H1 (cell line): ENCODE results near the gene TEX11. TPM values are rescaled to one million over a fixed set of nuclear protein-coding genes. Genes with fewer than 3 reads are reported as not detected.

Experiments used
- CTCF ChIA-PET: fragments of 300-600 bp; sonication (Branson Sonifier 250); formaldehyde crosslinking; loops from one replicate; lab custom pipeline; 2021; ENCODE audit not compliant: partially characterized antibody; lab: Charles Lee
- POLR2A ChIA-PET: fragments of 300-600 bp; sonication (Branson Sonifier 250); formaldehyde crosslinking; loops from one replicate; lab custom pipeline; 2021; ENCODE audit warnings: inconsistent platforms; ENCODE audit not compliant: partially characterized antibody; lab: Charles Lee
- DNase-seq, 2 experiments: peaks; one replicate each; pipeline versions ENCODE4 v3.0.0 to v3.0.0-alpha.2; 2010 to 2022; ENCODE audit warnings: low spot score in 2 of 2, low read depth in 1 of 2, mixed read lengths in 1 of 2
- FAIRE-seq: peaks from 2 replicates; lab custom pipeline; 2011; peaks lifted over from hg19 to GRCh38; lab: Jason Lieb, UNC
- H2AFZ ChIP-seq: 2 replicates; pipeline ENCODE4 v1.8.1; 2012; ENCODE audit warnings: low read length, inconsistent platforms
- H2AK5ac ChIP-seq: 2 replicates; pipeline ENCODE4 v1.6.1; 2013; ENCODE audit warnings: low read depth, low read length
- H2BK120ac ChIP-seq: replicated peaks from 2 replicates; pipeline ENCODE3; 2013; ENCODE audit warnings: low read depth, low read length, inconsistent platforms
- H2BK12ac ChIP-seq: 2 replicates; pipeline ENCODE4 v1.6.1; 2013; ENCODE audit warnings: low read depth, low read length
- H2BK15ac ChIP-seq: 2 replicates; pipeline ENCODE4 v1.6.1; 2013; ENCODE audit warnings: low read length
- H2BK20ac ChIP-seq: 2 replicates; pipeline ENCODE4 v1.6.1; 2013; ENCODE audit warnings: low read length
- H2BK5ac ChIP-seq: 2 replicates; pipeline ENCODE4 v1.6.1; 2013; ENCODE audit warnings: low read depth, low read length
- H3K14ac ChIP-seq: 2 replicates; pipeline ENCODE4 v1.6.1; 2013; ENCODE audit warnings: inconsistent platforms; ENCODE audit not compliant: insufficient read length
- H3K18ac ChIP-seq: 2 replicates; pipeline ENCODE4 v1.6.1; 2013; ENCODE audit warnings: low read length; ENCODE audit errors: extremely low read depth
- H3K23ac ChIP-seq: 2 replicates; pipeline ENCODE4 v1.6.1; 2013; ENCODE audit warnings: inconsistent platforms; ENCODE audit not compliant: insufficient read length
- H3K23me2 ChIP-seq: 2 replicates; pipeline ENCODE4 v1.6.1; 2013; ENCODE audit warnings: low read depth, low read length
- H3K27ac ChIP-seq: 2 replicates; pipeline ENCODE4 v1.6.1; 2011; ENCODE audit warnings: low read depth, low read length, inconsistent platforms
- H3K27me3 ChIP-seq, 4 experiments: replicated peaks in 1 of 4; 1 replicate in 1 of 4; 2 replicates in 3 of 4; pipeline versions ENCODE4 v1.6.1 to v1.8.1; 2011 to 2013; ENCODE audit warnings: low read length in 3 of 4, mild to moderate bottlenecking in 3 of 4, inconsistent platforms in 2 of 4, mixed read lengths in 2 of 4, moderate library complexity in 1 of 4; ENCODE audit not compliant: control insufficient read depth in 3 of 4, insufficient read depth in 3 of 4; ENCODE audit errors: extremely low read depth in 1 of 4
- H3K36me3 ChIP-seq, 4 experiments: 2 replicates each; pipeline versions ENCODE4 v1.6.1 to v1.8.1; 2011 to 2013; ENCODE audit warnings: mild to moderate bottlenecking in 4 of 4, low read length in 3 of 4, moderate library complexity in 2 of 4, control low read depth in 1 of 4, inconsistent platforms in 1 of 4; ENCODE audit not compliant: insufficient read depth in 4 of 4, control insufficient read depth in 2 of 4
- H3K4ac ChIP-seq: replicated peaks from 2 replicates; pipeline ENCODE3; 2013; ENCODE audit warnings: low read length, low read depth, mixed read lengths, inconsistent platforms; ENCODE audit not compliant: insufficient read length
- H3K4me1 ChIP-seq, 4 experiments: replicated peaks in 1 of 4; 1 replicate in 1 of 4; 2 replicates in 3 of 4; pipeline versions ENCODE4 v1.6.1 to v1.8.1; 2011 to 2013; ENCODE audit warnings: low read length in 3 of 4, inconsistent platforms in 2 of 4, mixed read lengths in 1 of 4; ENCODE audit not compliant: insufficient read depth in 4 of 4, control insufficient read depth in 3 of 4
- H3K4me2 ChIP-seq, 2 experiments: 2 replicates each; pipeline versions ENCODE4 v1.6.1 to v1.8.1; 2011 to 2013; ENCODE audit warnings: low read depth in 2 of 2, low read length in 2 of 2, control low read depth in 1 of 2, inconsistent platforms in 1 of 2, mild to moderate bottlenecking in 1 of 2; ENCODE audit not compliant: insufficient read depth in 1 of 2
- H3K4me3 ChIP-seq, 4 experiments: fragments of 200-600, 300-600 bp in 1 of 4; sonication (generic), shearing (Covaris generic), sonication (Bioruptor Twin) in 1 of 4; 2 replicates each; pipeline versions ENCODE4 v1.5.1 to v1.8.1; 2011 to 2016; ENCODE audit warnings: low read length in 4 of 4, low read depth in 3 of 4, control low read depth in 2 of 4, inconsistent platforms in 2 of 4, mild to moderate bottlenecking in 2 of 4, mixed read lengths in 1 of 4, moderate library complexity in 1 of 4; ENCODE audit not compliant: insufficient read depth in 2 of 4; ENCODE audit errors: extremely low read depth in 1 of 4
- H3K56ac ChIP-seq: replicated peaks from 2 replicates; pipeline ENCODE3; 2013; ENCODE audit warnings: low read depth, mild to moderate bottlenecking, mixed read lengths, low read length, inconsistent platforms; ENCODE audit not compliant: insufficient read length
- H3K79me1 ChIP-seq: 2 replicates; pipeline ENCODE4 v1.6.1; 2013; ENCODE audit warnings: low read depth, low read length, control low read depth
- H3K79me2 ChIP-seq, 2 experiments: 2 replicates each; pipeline versions ENCODE4 v1.6.1 to v1.8.1; 2012 to 2013; ENCODE audit warnings: low read length in 2 of 2, mild to moderate bottlenecking in 2 of 2, inconsistent platforms in 1 of 2; ENCODE audit not compliant: insufficient read depth in 2 of 2, control insufficient read depth in 1 of 2
- H3K9ac ChIP-seq, 4 experiments: replicated peaks in 1 of 4; 1 replicate in 1 of 4; 2 replicates in 3 of 4; pipeline versions ENCODE4 v1.6.1 to v1.8.1; 2011 to 2013; ENCODE audit warnings: low read depth in 3 of 4, low read length in 3 of 4, control low read depth in 2 of 4, mild to moderate bottlenecking in 2 of 4, moderate library complexity in 2 of 4, inconsistent platforms in 1 of 4; ENCODE audit errors: extremely low read depth in 1 of 4
- H3K9me3 ChIP-seq, 2 experiments: 2 replicates each; pipeline versions ENCODE4 v1.6.1 to v1.8.1; 2012 to 2013; ENCODE audit warnings: mild to moderate bottlenecking in 2 of 2, moderate library complexity in 2 of 2, control low read depth in 1 of 2, inconsistent platforms in 1 of 2, low read depth in 1 of 2, low read length in 1 of 2, mixed read lengths in 1 of 2; ENCODE audit not compliant: insufficient read depth in 2 of 2
- H4K20me1 ChIP-seq, 2 experiments: replicated peaks in 1 of 2; 2 replicates each; pipeline versions ENCODE3 to v1.8.1; 2011 to 2013; ENCODE audit warnings: inconsistent platforms in 2 of 2, low read length in 2 of 2, mild to moderate bottlenecking in 1 of 2; ENCODE audit not compliant: insufficient read depth in 2 of 2, control insufficient read depth in 1 of 2
- H4K5ac ChIP-seq: 2 replicates; pipeline ENCODE4 v1.6.1; 2013; ENCODE audit warnings: low read length, low read depth, mixed read lengths, inconsistent platforms; ENCODE audit not compliant: insufficient read length
- H4K8ac ChIP-seq: 2 replicates; pipeline ENCODE4 v1.8.0; 2013; ENCODE audit warnings: mild to moderate bottlenecking, moderate library complexity, low read length, inconsistent platforms; ENCODE audit not compliant: insufficient read depth; ENCODE audit errors: extremely low read depth
- H4K91ac ChIP-seq: replicated peaks from 2 replicates; pipeline ENCODE3; 2013; ENCODE audit warnings: low read length, mixed read lengths, inconsistent platforms; ENCODE audit not compliant: insufficient read length
- CHD1 ChIP-seq: IDR thresholded peaks from 2 replicates; pipeline ENCODE4 v1.6.1; 2012; ENCODE audit warnings: low read depth, low read length, improper control_type of control experiment
- CTCF ChIP-seq, 3 experiments: IDR thresholded peaks; 1 replicate in 2 of 3; 2 replicates in 1 of 3; pipeline versions ENCODE4 v1.5.1 to v1.6.1; 2011; ENCODE audit warnings: low read length in 3 of 3, mild to moderate bottlenecking in 3 of 3, inconsistent platforms in 2 of 3, low read depth in 1 of 3, moderate library complexity in 1 of 3; ENCODE audit not compliant: insufficient read depth in 1 of 3; ENCODE audit errors: control extremely low read depth in 1 of 3
- HDAC2 ChIP-seq, 2 experiments: fragments of 300-600 bp in 1 of 2; sonication (generic) in 1 of 2; IDR thresholded peaks; 2 replicates each; pipeline ENCODE4 v1.6.1; 2011 to 2012; ENCODE audit warnings: low read depth in 2 of 2, low read length in 2 of 2, mild to moderate bottlenecking in 2 of 2, moderate library complexity in 2 of 2, borderline replicate concordance in 1 of 2, inconsistent platforms in 1 of 2
- KDM4A ChIP-seq: IDR thresholded peaks from one replicate; pipeline ENCODE4 v1.7.1; 2012; ENCODE audit warnings: low read depth, mild to moderate bottlenecking, moderate library complexity, low read length, inconsistent platforms; ENCODE audit not compliant: severe bottlenecking
- SIX5 ChIP-seq: IDR thresholded peaks from 2 replicates; pipeline ENCODE4 v1.6.1; 2011; ENCODE audit warnings: mild to moderate bottlenecking, low read depth, low read length
- SP4 ChIP-seq: IDR thresholded peaks from 2 replicates; pipeline ENCODE4 v1.6.1; 2012; ENCODE audit warnings: low read length, inconsistent platforms
- TCF12 ChIP-seq: IDR thresholded peaks from 2 replicates; pipeline ENCODE4 v1.6.1; 2011; ENCODE audit warnings: low read depth, mild to moderate bottlenecking, low read length
- ZNF274 ChIP-seq: IDR thresholded peaks from 2 replicates; pipeline ENCODE4 v1.7.0; 2012; ENCODE audit warnings: low read length, borderline replicate concordance; ENCODE audit errors: extremely low read depth
- WGBS, 2 experiments: shearing (Covaris generic) in 1 of 2; methylation state at CpG; one replicate each; pipeline versions ENCODE4 v1.1.6 to v1.1.7; 2013 to 2015; ENCODE audit warnings: low lambda C conversion rate in 2 of 2, mixed read lengths in 2 of 2, inconsistent platforms in 1 of 2, low coverage in 1 of 2, missing lambda C conversion rate in 1 of 2; ENCODE audit not compliant: insufficient replicate concordance in 2 of 2, insufficient coverage in 1 of 2, insufficient read length in 1 of 2; ENCODE audit errors: extremely low coverage in 1 of 2, missing lambda C conversion rate in 1 of 2; 5-methylcytosine and 5-hydroxymethylcytosine counted together
- polyA plus RNA-seq, 7 experiments: library from polyadenylated mRNA; depleted of rRNA in 3 of 7; stranded (reverse) in 5 of 7; unstranded in 2 of 7; fragments of >200 nt in 5 of 7; fragments of 200-250 nt in 2 of 7; gene quantifications; 1 replicate in 5 of 7; 2 replicates in 1 of 7; 4 replicates in 1 of 7; pipeline versions ENCODE4 v1.2.1 to v1.2.3, GENCODE V29; 2011 to 2013; ENCODE audit warnings: missing spikeins in 2 of 7, mixed read lengths in 2 of 7
- total RNA-seq: library from RNA; stranded (reverse); fragmentation: NEBNext Ultra II Directional; extraction: Animal tissue kit (Norgen Biotek cat#: 25700); gene quantifications from 2 replicates; pipeline ENCODE4 v1.2.1, GENCODE V29; 2021

TEX11 gene
- total and polyA plus RNA-seq, 2 of the 8 experiments (the other 6 are each of a cell fraction or from before 2014, with no cell fraction given), result 0.11 to 0.74 TPM

- no peak overlapping the region for H4K91ac ChIP-seq
- H3K27me3 ChIP-seq, result no peaks in the 10 kb centered on the region
- H2BK120ac ChIP-seq, result no peak overlapping the region
- FAIRE-seq (no peak), DNase-seq (no peak)
- H3K4ac ChIP-seq, result no peak overlapping the region
- H3K23ac ChIP-seq, result no peak overlapping the region
- no peak overlapping the region for H4K8ac ChIP-seq
- H3K27ac ChIP-seq, result no peak overlapping the region
- H3K4me3 ChIP-seq, result no peak overlapping the region
- H3K79me2 ChIP-seq, result no peaks in the 10 kb centered on the region
- ChIA-PET CTCF (no interaction called here), POLR2A (no interaction called here)
- no peak overlapping the region for H3K14ac ChIP-seq
- no peak overlapping the region for H2AFZ ChIP-seq
- no peaks in the 10 kb centered on the region for H3K79me1 ChIP-seq
- H3K36me3 ChIP-seq, result no peaks in the 10 kb centered on the region
- H3K9me3 ChIP-seq, result no peaks in the 10 kb centered on the region
- no peak overlapping the region for H2AK5ac ChIP-seq
- H3K23me2 ChIP-seq, result no peaks in the 10 kb centered on the region
- no peak overlapping the region for H3K18ac ChIP-seq
- no peak overlapping the region for H3K9ac ChIP-seq
- no peak for TF ChIP-seq HDAC2 (IDR thresholded peaks at IDR 0.05; ENCODE audit: borderline replicate concordance in 1 of 2, low read depth in 2 of 2, low read length in 2 of 2)
- no peak for TF ChIP-seq CHD1
- TF ChIP-seq TCF12, result no peak
- no peak for TF ChIP-seq SIX5
- no peak for TF ChIP-seq CTCF (IDR thresholded peaks at IDR 0.05; ENCODE audit: control extremely low read depth in 1 of 3, insufficient read depth in 1 of 3, low read depth in 1 of 3, low read length in 3 of 3)
- no peak for TF ChIP-seq KDM4A
- TF ChIP-seq ZNF274, result no peak
- TF ChIP-seq SP4, result no peak
- no peak overlapping the region for H2BK20ac ChIP-seq
- no peaks in the 10 kb centered on the region for H3K4me1 ChIP-seq
- 100% methylated on average over 2 of the region's 2 CpGs; no CpG with 5 or more reads in 1 of the 2 experiments for WGBS, 2 experiments
- H4K5ac ChIP-seq, result no peak overlapping the region
- H3K4me2 ChIP-seq, result no peak overlapping the region
- H4K20me1 ChIP-seq, result no peaks in the 10 kb centered on the region
- no peak overlapping the region for H3K56ac ChIP-seq
- H2BK5ac ChIP-seq, result no peak overlapping the region
- H2BK12ac ChIP-seq, result no peak overlapping the region
- no peak overlapping the region for H2BK15ac ChIP-seq
Measured at GRCh38 chrX:70675284-70675683, 233.2 kb downstream of the TEX11 start.
